H9 (cell line): ENCODE results near the gene DOCK1. TPM values are rescaled to one million over a fixed set of nuclear protein-coding genes. Genes with fewer than 3 reads are reported as not detected.

Experiments
- DNase-seq: peaks from one replicate; pipeline ENCODE4 v3.0.0-alpha.2; 2017
- H2AFZ ChIP-seq: one replicate; pipeline ENCODE4 v1.6.1; 2013; ENCODE audit warnings: mild to moderate bottlenecking, low read length, control low read depth, moderate library complexity
- H2AK5ac ChIP-seq: 2 replicates; pipeline ENCODE4 v1.6.1; 2013; ENCODE audit warnings: low read length, control low read depth, mixed read lengths; ENCODE audit not compliant: insufficient read length
- H2BK120ac ChIP-seq: one replicate; pipeline ENCODE4 v1.6.1; 2013; ENCODE audit warnings: low read depth, mild to moderate bottlenecking, low read length, control low read depth, inconsistent platforms; ENCODE audit not compliant: poor library complexity, severe bottlenecking
- H2BK12ac ChIP-seq: 2 replicates; pipeline ENCODE4 v1.6.1; 2013; ENCODE audit warnings: low read length, control low read depth, mixed read lengths, low read depth; ENCODE audit not compliant: insufficient read length
- H2BK15ac ChIP-seq: 2 replicates; pipeline ENCODE4 v1.6.1; 2013; ENCODE audit warnings: low read depth, low read length, control low read depth
- H2BK20ac ChIP-seq: one replicate; pipeline ENCODE4 v1.6.1; 2013; ENCODE audit warnings: low read depth, mild to moderate bottlenecking, low read length, control low read depth, inconsistent platforms; ENCODE audit not compliant: poor library complexity, severe bottlenecking
- H2BK5ac ChIP-seq: 2 replicates; pipeline ENCODE4 v1.6.1; 2013; ENCODE audit warnings: low read length, control low read depth, mixed read lengths; ENCODE audit not compliant: insufficient read length
- H3K14ac ChIP-seq: 2 replicates; pipeline ENCODE4 v1.6.1; 2013; ENCODE audit warnings: low read length, control low read depth; ENCODE audit not compliant: insufficient read depth
- H3K18ac ChIP-seq: 2 replicates; pipeline ENCODE4 v1.6.1; 2013; ENCODE audit warnings: low read depth, mild to moderate bottlenecking, mixed read lengths, low read length, control low read depth; ENCODE audit not compliant: insufficient read length
- H3K23ac ChIP-seq: 2 replicates; pipeline ENCODE4 v1.6.1; 2013; ENCODE audit warnings: low read length, control low read depth, mixed read lengths, low read depth; ENCODE audit not compliant: insufficient read length
- H3K23me2 ChIP-seq: 2 replicates; pipeline ENCODE4 v1.6.1; 2013; ENCODE audit warnings: low read depth, mild to moderate bottlenecking, mixed read lengths, low read length, control low read depth; ENCODE audit not compliant: insufficient read length, poor library complexity, severe bottlenecking
- H3K27ac ChIP-seq: 2 replicates; pipeline ENCODE4 v1.5.1; 2013; ENCODE audit warnings: low read length, control low read depth, mixed read lengths, low read depth; ENCODE audit not compliant: insufficient read length
- H3K27me3 ChIP-seq: 2 replicates; pipeline ENCODE4 v1.6.1; 2013; ENCODE audit warnings: low read length, control low read depth, inconsistent platforms; ENCODE audit not compliant: insufficient read depth
- H3K4ac ChIP-seq: 2 replicates; pipeline ENCODE4 v1.6.1; 2013; ENCODE audit warnings: low read depth, mild to moderate bottlenecking, control low read depth, inconsistent platforms, low read length, moderate library complexity
- H3K4me1 ChIP-seq: 2 replicates; pipeline ENCODE4 v1.6.1; 2013; ENCODE audit warnings: low read length, control low read depth, inconsistent platforms; ENCODE audit not compliant: insufficient read depth
- H3K4me2 ChIP-seq: 2 replicates; pipeline ENCODE4 v1.6.1; 2013; ENCODE audit warnings: low read length, control low read depth, mixed read lengths; ENCODE audit not compliant: insufficient read length, insufficient read depth
- H3K56ac ChIP-seq: 2 replicates; pipeline ENCODE4 v1.6.1; 2013; ENCODE audit warnings: low read depth, mild to moderate bottlenecking, mixed read lengths, low read length, control low read depth; ENCODE audit not compliant: insufficient read length
- H3K79me1 ChIP-seq: 2 replicates; pipeline ENCODE4 v1.6.1; 2013; ENCODE audit warnings: low read depth, mild to moderate bottlenecking, moderate library complexity, low read length, control low read depth, inconsistent platforms; ENCODE audit not compliant: insufficient read depth, poor library complexity, severe bottlenecking
- H3K79me2 ChIP-seq: 2 replicates; pipeline ENCODE4 v1.6.1; 2013; ENCODE audit warnings: low read length, control low read depth, inconsistent platforms; ENCODE audit not compliant: insufficient read depth
- H3K9ac ChIP-seq: 2 replicates; pipeline ENCODE4 v1.6.1; 2013; ENCODE audit warnings: low read length, control low read depth, mixed read lengths; ENCODE audit not compliant: insufficient read length; ENCODE audit errors: extremely low read depth
- H3K9me3 ChIP-seq: one replicate; pipeline ENCODE4 v1.6.1; 2013; ENCODE audit warnings: low read depth, low read length, inconsistent platforms; ENCODE audit not compliant: control insufficient read depth
- H3T11ph ChIP-seq: one replicate; pipeline ENCODE4 v1.6.1; 2013; ENCODE audit warnings: mild to moderate bottlenecking, low read length, control low read depth, inconsistent platforms
- H4K20me1 ChIP-seq: one replicate; pipeline ENCODE4 v1.6.1; 2013; ENCODE audit not compliant: control insufficient read depth, insufficient read length, insufficient read depth
- H4K5ac ChIP-seq: 2 replicates; pipeline ENCODE4 v1.6.1; 2013; ENCODE audit warnings: low read depth, mild to moderate bottlenecking, mixed read lengths, low read length, control low read depth; ENCODE audit not compliant: insufficient read length
- H4K8ac ChIP-seq: replicated peaks from 2 replicates; pipeline ENCODE4 v1.6.1; 2013; ENCODE audit warnings: low read length, control low read depth, mixed read lengths, low read depth; ENCODE audit not compliant: insufficient read length
- H4K91ac ChIP-seq: 2 replicates; pipeline ENCODE4 v1.6.1; 2013; ENCODE audit warnings: low read depth, mild to moderate bottlenecking, moderate library complexity, mixed read lengths, low read length, control low read depth; ENCODE audit not compliant: insufficient read length
- H3K27ac Mint-ChIP-seq, 3 experiments: 2 replicates in 2 of 3; 3 replicates in 1 of 3; pipeline ENCODE4 v1.8.0; 2020 to 2021; ENCODE audit warnings: mixed read lengths in 3 of 3, mild to moderate bottlenecking in 1 of 3, moderate library complexity in 1 of 3
- H3K27me3 Mint-ChIP-seq: 2 replicates; pipeline ENCODE4 v1.8.0; 2021; ENCODE audit warnings: low read depth, mild to moderate bottlenecking, moderate library complexity, mixed read lengths
- H3K36me3 Mint-ChIP-seq, 3 experiments: 2 replicates in 2 of 3; 3 replicates in 1 of 3; pipeline ENCODE4 v1.8.0; 2020 to 2021; ENCODE audit warnings: low read depth in 3 of 3, mixed read lengths in 3 of 3; ENCODE audit not compliant: insufficient read depth in 1 of 3
- H3K4me1 Mint-ChIP-seq, 2 experiments: 2 replicates each; pipeline ENCODE4 v1.8.0; 2020; ENCODE audit warnings: mixed read lengths in 2 of 2
- H3K4me3 Mint-ChIP-seq, 2 experiments: 2 replicates in 1 of 2; 3 replicates in 1 of 2; pipeline ENCODE4 v1.8.0; 2020 to 2021; ENCODE audit warnings: mild to moderate bottlenecking in 2 of 2, mixed read lengths in 2 of 2, moderate library complexity in 1 of 2
- H3K9me3 Mint-ChIP-seq, 2 experiments: 2 replicates in 1 of 2; 3 replicates in 1 of 2; pipeline ENCODE4 v1.8.0; 2020; ENCODE audit warnings: mild to moderate bottlenecking in 2 of 2, mixed read lengths in 2 of 2, moderate library complexity in 1 of 2
- CTCF ChIP-seq: fragments of 200-600 bp; sonication (generic); conservative IDR thresholded peaks from 3 replicates; pipeline ENCODE4 v1.8.0; 2021; ENCODE audit warnings: antibody characterized with exemption, mild to moderate bottlenecking
- WGBS: extraction: QIAGEN DNeasy Blood & Tissue Kit; methylation state at CpG from one replicate; pipeline ENCODE4 v1.1.7; 2013; ENCODE audit warnings: missing lambda C conversion rate, low lambda C conversion rate, mixed read lengths; ENCODE audit not compliant: insufficient read length; ENCODE audit errors: extremely low coverage; 5-methylcytosine and 5-hydroxymethylcytosine counted together
- total RNA-seq: library from RNA; stranded (reverse); gene quantifications from 2 replicates; pipeline ENCODE4 v1.2.1, GENCODE V29; 2021

The DOCK1 gene
- total RNA-seq, 1 experiment from 2014 or later: 57.0 TPM

DNA sequence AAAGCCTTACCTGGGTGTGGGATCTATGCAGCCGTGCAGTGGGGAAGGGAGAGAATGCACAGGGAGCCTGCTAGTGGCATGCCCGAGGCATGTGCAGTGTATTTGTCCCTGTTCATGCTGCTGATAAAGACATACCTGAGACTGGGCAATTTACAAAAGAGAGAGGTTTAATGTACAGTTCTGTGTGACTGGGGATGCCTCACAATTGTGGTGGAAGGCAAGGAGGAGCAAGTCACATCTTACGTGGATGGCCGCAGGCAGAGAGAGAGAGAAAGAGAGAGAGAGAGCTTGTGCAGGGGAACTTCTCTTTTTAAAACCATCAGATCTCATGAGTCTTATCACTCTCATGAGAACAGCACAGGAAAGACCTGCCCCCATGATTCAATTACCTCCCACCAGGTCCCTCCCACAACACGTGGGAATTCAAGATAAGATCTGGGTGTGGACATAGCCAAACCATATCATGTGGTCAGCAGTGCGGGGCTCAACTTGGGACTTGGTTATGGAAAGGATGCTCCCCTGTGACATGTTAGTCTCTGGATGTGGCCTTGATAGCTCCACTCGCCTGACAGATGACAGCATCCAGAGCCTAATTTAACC lies 128.9 kb downstream of the DOCK1 start:
- Histone ChIP-seq H4K8ac (no peak overlapping the region), H3K27me3 (no peaks in the 10 kb centered on the region), H4K5ac (no peak overlapping the region), H2BK12ac (no peak overlapping the region), H3K79me1 (no peaks in the 10 kb centered on the region), H3K4me1 (no peaks in the 10 kb centered on the region), H2AK5ac (no peak overlapping the region), H2BK15ac (no peak overlapping the region), H4K20me1 (no peaks in the 10 kb centered on the region), H3K23ac (no peak overlapping the region), H2BK20ac (no peak overlapping the region), H2BK5ac (no peak overlapping the region), H3K4me2 (no peak overlapping the region), H3T11ph (no peak overlapping the region), H3K4ac (no peak overlapping the region), H3K56ac (no peak overlapping the region), H3K79me2 (no peaks in the 10 kb centered on the region), H3K9ac (no peak overlapping the region), H3K14ac (no peak overlapping the region), H3K23me2 (no peaks in the 10 kb centered on the region), H3K27ac (no peak overlapping the region), H2AFZ (no peak overlapping the region), H2BK120ac (no peak overlapping the region), H3K18ac (no peak overlapping the region), H3K9me3 (no peaks in the 10 kb centered on the region), H4K91ac (no peak overlapping the region)
- no peak overlapping the region for H3K4me3 Mint-ChIP-seq
- WGBS: no CpG with 5 or more reads among the region's 7 CpGs
- H3K4me1 Mint-ChIP-seq: no peaks in the 10 kb centered on the region
- H3K27me3 Mint-ChIP-seq: no peaks in the 10 kb centered on the region
- no peak for TF ChIP-seq CTCF
- no peak for DNase-seq
- peak overlapping the region in 2 of 3 experiments; percentile 5 to 58; a peak in 2 of 7 replicates for H3K27ac Mint-ChIP-seq
- H3K36me3 Mint-ChIP-seq: peaks cover 24 to 68% (median 59%) of the 10 kb centered on the region in 3 experiments; a peak in 6 of 7 replicates
- no peaks in the 10 kb centered on the region for H3K9me3 Mint-ChIP-seq
